Measurements from ENCODE around the gene TLR10. TPM values are rescaled to one million over a fixed set of nuclear protein-coding genes. Genes with fewer than 3 reads are reported as not detected.

The TLR10 gene
- total RNA-seq, 1 experiment from 2014 or later: not detected

GRCh38 chr4:38751341-38752010 is 31.3 kb downstream of the TLR10 start:
- no TSS peak for BruUV-seq (replicated peaks)
- no peak overlapping the region for H3K27ac ChIP-seq (ENCODE audit: low read depth, low read length, poor library complexity, severe bottlenecking)
- CTCF ChIA-PET: no interaction called here

GRCh38 chr4:38749336-38749735 is 33.5 kb downstream of the TLR10 start:
- Histone ChIP-seq H3K27ac (ENCODE audit: low read depth, low read length, poor library complexity, severe bottlenecking) (no peak overlapping the region), H3K4me3 (ENCODE audit: low read depth, low read length, poor library complexity, severe bottlenecking) (no peak overlapping the region), H3K27me3 (replicated peaks; ENCODE audit: insufficient read depth, low read depth, low read length, poor library complexity) (no peaks in the 10 kb centered on the region), H3K4me1 (ENCODE audit: insufficient read depth, low read length, poor library complexity, severe bottlenecking) (peaks cover 9% of the 10 kb centered on the region), H3K9me3 (ENCODE audit: low read depth, low read length, poor library complexity, severe bottlenecking) (no peaks in the 10 kb centered on the region), H3K36me3 (ENCODE audit: insufficient read depth, low read length, poor library complexity, severe bottlenecking) (no peaks in the 10 kb centered on the region)
- no TSS peak for BruUV-seq (replicated peaks)
- POLR2A ChIA-PET (ENCODE audit: low non-redundant PET): no interaction called here
- TF ChIP-seq CTCF (conservative IDR thresholded peaks at IDR 0.05; ENCODE audit: low read depth, low read length): no peak
- no peak for TF ChIP-seq EZH2 (IDR thresholded peaks at IDR 0.05; ENCODE audit: borderline replicate concordance, low read depth, low read length, poor library complexity, severe bottlenecking)
- intact Hi-C loops (cut with micrococcal nuclease; ENCODE audit: unreplicated experiment): no loop called here
- no peak for DNase-seq (ENCODE audit: low spot score)
- CTCF ChIA-PET: no interaction called here

More at GRCh38 chr4:38751341-38752010, 31.3 kb downstream of the TLR10 start:
- H3K27me3 ChIP-seq (replicated peaks; ENCODE audit: insufficient read depth, low read depth, low read length, poor library complexity): no peaks in the 10 kb centered on the region
- intact Hi-C loops (cut with micrococcal nuclease; ENCODE audit: unreplicated experiment): no loop called here
- H3K4me1 ChIP-seq (ENCODE audit: insufficient read depth, low read length, poor library complexity, severe bottlenecking): peaks cover 9% of the 10 kb centered on the region
- TF ChIP-seq CTCF (conservative IDR thresholded peaks at IDR 0.05; ENCODE audit: low read depth, low read length) (no peak), EZH2 (IDR thresholded peaks at IDR 0.05; ENCODE audit: borderline replicate concordance, low read depth, low read length, poor library complexity, severe bottlenecking) (no peak)
- DNase-seq (ENCODE audit: low spot score): no peak
- no peak overlapping the region for H3K4me3 ChIP-seq (ENCODE audit: low read depth, low read length, poor library complexity, severe bottlenecking)
- no peaks in the 10 kb centered on the region for H3K36me3 ChIP-seq (ENCODE audit: insufficient read depth, low read length, poor library complexity, severe bottlenecking)
- POLR2A ChIA-PET (ENCODE audit: low non-redundant PET): no interaction called here
- no peaks in the 10 kb centered on the region for H3K9me3 ChIP-seq (ENCODE audit: low read depth, low read length, poor library complexity, severe bottlenecking)

GRCh38 chr4:38747629-38748028 is 35.2 kb downstream of the TLR10 start:
- no peak overlapping the region for H3K4me3 ChIP-seq (ENCODE audit: low read depth, low read length, poor library complexity, severe bottlenecking)
- H3K27me3 ChIP-seq (replicated peaks; ENCODE audit: insufficient read depth, low read depth, low read length, poor library complexity): no peaks in the 10 kb centered on the region
- no TSS peak for BruUV-seq (replicated peaks)
- no peaks in the 10 kb centered on the region for H3K36me3 ChIP-seq (ENCODE audit: insufficient read depth, low read length, poor library complexity, severe bottlenecking)
- TF ChIP-seq EZH2 (IDR thresholded peaks at IDR 0.05; ENCODE audit: borderline replicate concordance, low read depth, low read length, poor library complexity, severe bottlenecking) (no peak), CTCF (conservative IDR thresholded peaks at IDR 0.05; ENCODE audit: low read depth, low read length) (no peak)
- no peaks in the 10 kb centered on the region for H3K9me3 ChIP-seq (ENCODE audit: low read depth, low read length, poor library complexity, severe bottlenecking)
- H3K4me1 ChIP-seq (ENCODE audit: insufficient read depth, low read length, poor library complexity, severe bottlenecking): peaks cover 2% of the 10 kb centered on the region
- POLR2A ChIA-PET (ENCODE audit: low non-redundant PET): no interaction called here
- H3K27ac ChIP-seq (ENCODE audit: low read depth, low read length, poor library complexity, severe bottlenecking): no peak overlapping the region
- CTCF ChIA-PET: no interaction called here
- no peak for DNase-seq (ENCODE audit: low spot score)
- intact Hi-C loops (cut with micrococcal nuclease; ENCODE audit: unreplicated experiment): no loop called here
